Measurements from ENCODE around the gene NARF.
"Not testable (repeated sequence)": the region's sequence is repeated elsewhere in the genome, so short reads cannot be mapped to it uniquely, and the experiment has no call there.

Gene NARF

GRCh38 chr17:82539076-82539475 lies 80.5 kb downstream of the NARF start:
- H3K27me3 ChIP-seq (ENCODE audit: insufficient read depth, low read length); H3K27ac ChIP-seq (ENCODE audit: low read depth, low read length); H2AFZ ChIP-seq (ENCODE audit: low read length, unreplicated experiment); H3K36me3 ChIP-seq (ENCODE audit: insufficient read depth, low read length); H3K4me3 ChIP-seq (ENCODE audit: low read depth, low read length): not testable (repeated sequence)
- H3K79me2 ChIP-seq (ENCODE audit: control insufficient read depth, insufficient read depth, low read length, unreplicated experiment), result peaks cover 94% of the 10 kb centered on the region
- peaks cover 30% of the 10 kb centered on the region for H3K4me1 ChIP-seq (ENCODE audit: control insufficient read depth, insufficient read depth, low read length, unreplicated experiment)
